GM19328 (cell line): Measurements from ENCODE around the gene RIPOR3.

Source experiments
- ATAC-seq: cut with Tn5 transposase; IDR thresholded peaks from one replicate; pipeline ENCODE4 v1.9.1; 2021; ENCODE audit warnings: mild to moderate bottlenecking, moderate library complexity; ENCODE audit not compliant: unreplicated experiment

RIPOR3 gene

GRCh38 chr20:50690650-50691572 lies at the start of gene RIPOR3:
TSS of gene RIPOR3 (minus strand) at chr20:50691542. CDS start at chr20:50691128, 414 bp downstream.
- ATAC-seq: no peak

- ATAC-seq: no peak
Measured at GRCh38 chr20:50737352-50737751, 46.0 kb upstream of the RIPOR3 start.

- no peak for ATAC-seq
Measured at GRCh38 chr20:50735813-50736212, 44.5 kb upstream of the RIPOR3 start.

GRCh38 chr20:50734730-50735679 lies 43.7 kb upstream of the RIPOR3 start:
- no peak for ATAC-seq

GRCh38 chr20:50733644-50734349 lies 42.5 kb upstream of the RIPOR3 start:
- no peak for ATAC-seq

- ATAC-seq: no peak
Measured at GRCh38 chr20:50731930-50732690, 40.8 kb upstream of the RIPOR3 start.

GRCh38 chr20:50731055-50731929 lies 40.0 kb upstream of the RIPOR3 start, which contains the start of gene PARD6B:
TSS of gene PARD6B (plus strand) at chr20:50731580. CDS start at chr20:50731787, 207 bp downstream.
- peak; percentile 93 for ATAC-seq

- no peak for ATAC-seq
Measured at GRCh38 chr20:50730765-50731054, 39.4 kb upstream of the RIPOR3 start.

- no peak for ATAC-seq
Measured at GRCh38 chr20:50729901-50730764, 38.8 kb upstream of the RIPOR3 start.

GRCh38 chr20:50728981-50729874 lies 37.9 kb upstream of the RIPOR3 start:
- no peak for ATAC-seq

GRCh38 chr20:50728486-50728980 lies 37.2 kb upstream of the RIPOR3 start:
- no peak for ATAC-seq

- no peak for ATAC-seq
Measured at GRCh38 chr20:50727792-50728485, 36.6 kb upstream of the RIPOR3 start.

GRCh38 chr20:50726955-50727791 lies 35.8 kb upstream of the RIPOR3 start:
- ATAC-seq: no peak

- ATAC-seq: no peak
Measured at GRCh38 chr20:50725724-50726005, 34.3 kb upstream of the RIPOR3 start.

GRCh38 chr20:50724851-50725723 lies 33.7 kb upstream of the RIPOR3 start:
- ATAC-seq: no peak
